Ishikawa (cell line): Measurements from ENCODE around the gene DCC.

Source experiments
- CEBPB ChIP-seq: IDR thresholded peaks from 2 replicates; pipeline ENCODE4 v1.6.1; 2012
- CREB1 ChIP-seq: IDR thresholded peaks from 2 replicates; pipeline ENCODE4 v1.6.1; 2012; ENCODE audit warnings: low read depth
- EGR1 ChIP-seq: IDR thresholded peaks from 2 replicates; pipeline ENCODE4 v1.6.1; 2012
- EP300 ChIP-seq: IDR thresholded peaks from 2 replicates; pipeline ENCODE4 v1.6.1; 2012; ENCODE audit warnings: borderline replicate concordance
- FOXM1 ChIP-seq: IDR thresholded peaks from 2 replicates; pipeline ENCODE4 v1.6.1; 2012; ENCODE audit warnings: low read depth, borderline replicate concordance
- NFIC ChIP-seq: IDR thresholded peaks from 2 replicates; pipeline ENCODE4 v1.6.1; 2012
- RAD21 ChIP-seq: IDR thresholded peaks from 2 replicates; pipeline ENCODE4 v1.6.1; 2012; ENCODE audit warnings: low read depth
- TAF1 ChIP-seq: IDR thresholded peaks from 2 replicates; pipeline ENCODE4 v1.6.1; 2012; ENCODE audit warnings: low read depth, mild to moderate bottlenecking
- TCF12 ChIP-seq: IDR thresholded peaks from 2 replicates; pipeline ENCODE4 v1.6.1; 2012; ENCODE audit warnings: low read depth
- TEAD4 ChIP-seq: IDR thresholded peaks from 2 replicates; pipeline ENCODE4 v1.6.1; 2012
- YY1 ChIP-seq: IDR thresholded peaks from 2 replicates; pipeline ENCODE4 v1.6.1; 2012; ENCODE audit warnings: low read depth
- ZBTB7A ChIP-seq: IDR thresholded peaks from 2 replicates; pipeline ENCODE4 v1.6.1; 2012; ENCODE audit warnings: low read depth
- TF ChIP-seq, protein P1 (sequence below): IDR thresholded peaks from 2 replicates; pipeline ENCODE4 v1.6.1; 2012; ENCODE audit warnings: low read depth, mild to moderate bottlenecking
- TF ChIP-seq, protein P2 (sequence below): IDR thresholded peaks from 2 replicates; pipeline ENCODE4 v1.6.1; 2012
- TF ChIP-seq, protein P3 (sequence below): IDR thresholded peaks from 2 replicates; pipeline ENCODE4 v1.6.1; 2012

DCC gene

DNA sequence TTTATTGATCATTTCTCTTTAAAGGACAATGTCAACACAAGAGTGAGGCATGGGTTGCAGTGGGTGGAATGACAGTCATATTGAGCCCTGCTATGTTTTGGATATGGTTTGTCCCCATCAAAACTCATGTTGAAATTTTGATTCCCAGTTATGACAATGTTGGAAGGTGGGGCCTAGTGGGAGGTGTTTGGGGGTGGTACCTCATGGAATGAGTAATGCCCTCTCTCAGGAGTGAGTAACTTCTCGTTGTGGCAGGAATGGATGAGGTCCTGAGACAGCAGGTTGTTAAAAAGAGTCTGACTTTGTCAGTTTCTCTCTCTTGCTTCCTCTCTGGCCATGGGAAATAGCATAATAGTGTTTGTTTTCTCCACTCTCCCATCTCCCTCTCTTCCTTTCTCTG, 345.3 kb downstream of the DCC start:
- TF ChIP-seq CREB1 (no peak), ZBTB7A (no peak), CEBPB (no peak), EP300 (no peak), FOXM1 (no peak), TAF1 (no peak), YY1 (no peak), EGR1 (no peak), TCF12 (no peak), NFIC (no peak)
- TF ChIP-seq, protein P1, sequence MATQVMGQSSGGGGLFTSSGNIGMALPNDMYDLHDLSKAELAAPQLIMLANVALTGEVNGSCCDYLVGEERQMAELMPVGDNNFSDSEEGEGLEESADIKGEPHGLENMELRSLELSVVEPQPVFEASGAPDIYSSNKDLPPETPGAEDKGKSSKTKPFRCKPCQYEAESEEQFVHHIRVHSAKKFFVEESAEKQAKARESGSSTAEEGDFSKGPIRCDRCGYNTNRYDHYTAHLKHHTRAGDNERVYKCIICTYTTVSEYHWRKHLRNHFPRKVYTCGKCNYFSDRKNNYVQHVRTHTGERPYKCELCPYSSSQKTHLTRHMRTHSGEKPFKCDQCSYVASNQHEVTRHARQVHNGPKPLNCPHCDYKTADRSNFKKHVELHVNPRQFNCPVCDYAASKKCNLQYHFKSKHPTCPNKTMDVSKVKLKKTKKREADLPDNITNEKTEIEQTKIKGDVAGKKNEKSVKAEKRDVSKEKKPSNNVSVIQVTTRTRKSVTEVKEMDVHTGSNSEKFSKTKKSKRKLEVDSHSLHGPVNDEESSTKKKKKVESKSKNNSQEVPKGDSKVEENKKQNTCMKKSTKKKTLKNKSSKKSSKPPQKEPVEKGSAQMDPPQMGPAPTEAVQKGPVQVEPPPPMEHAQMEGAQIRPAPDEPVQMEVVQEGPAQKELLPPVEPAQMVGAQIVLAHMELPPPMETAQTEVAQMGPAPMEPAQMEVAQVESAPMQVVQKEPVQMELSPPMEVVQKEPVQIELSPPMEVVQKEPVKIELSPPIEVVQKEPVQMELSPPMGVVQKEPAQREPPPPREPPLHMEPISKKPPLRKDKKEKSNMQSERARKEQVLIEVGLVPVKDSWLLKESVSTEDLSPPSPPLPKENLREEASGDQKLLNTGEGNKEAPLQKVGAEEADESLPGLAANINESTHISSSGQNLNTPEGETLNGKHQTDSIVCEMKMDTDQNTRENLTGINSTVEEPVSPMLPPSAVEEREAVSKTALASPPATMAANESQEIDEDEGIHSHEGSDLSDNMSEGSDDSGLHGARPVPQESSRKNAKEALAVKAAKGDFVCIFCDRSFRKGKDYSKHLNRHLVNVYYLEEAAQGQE = no peak
- TF ChIP-seq, protein P2, sequence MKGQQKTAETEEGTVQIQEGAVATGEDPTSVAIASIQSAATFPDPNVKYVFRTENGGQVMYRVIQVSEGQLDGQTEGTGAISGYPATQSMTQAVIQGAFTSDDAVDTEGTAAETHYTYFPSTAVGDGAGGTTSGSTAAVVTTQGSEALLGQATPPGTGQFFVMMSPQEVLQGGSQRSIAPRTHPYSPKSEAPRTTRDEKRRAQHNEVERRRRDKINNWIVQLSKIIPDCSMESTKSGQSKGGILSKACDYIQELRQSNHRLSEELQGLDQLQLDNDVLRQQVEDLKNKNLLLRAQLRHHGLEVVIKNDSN = no peak
- TF ChIP-seq, protein P3, sequence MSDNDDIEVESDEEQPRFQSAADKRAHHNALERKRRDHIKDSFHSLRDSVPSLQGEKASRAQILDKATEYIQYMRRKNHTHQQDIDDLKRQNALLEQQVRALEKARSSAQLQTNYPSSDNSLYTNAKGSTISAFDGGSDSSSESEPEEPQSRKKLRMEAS = no peak

DNA sequence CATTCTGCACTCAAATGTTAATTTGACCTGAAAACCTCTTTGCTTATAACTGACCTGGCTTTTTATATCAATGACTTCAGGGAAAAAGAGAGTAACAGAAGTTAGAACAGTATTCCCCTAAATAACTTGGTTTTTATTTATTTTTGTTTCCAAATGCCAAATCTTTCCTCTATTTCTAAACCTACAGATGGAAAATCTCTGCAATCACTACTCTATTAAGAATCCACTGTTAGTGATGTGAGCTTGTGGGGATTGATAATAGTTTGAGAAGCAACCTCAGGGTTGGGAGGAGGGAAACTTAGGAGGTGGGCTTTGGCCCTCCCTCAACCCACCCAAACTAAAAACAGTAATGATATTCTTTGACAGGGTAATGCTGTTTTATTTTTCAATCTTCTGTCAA, 351.8 kb downstream of the DCC start:
- no peak for TF ChIP-seq CEBPB

DNA sequence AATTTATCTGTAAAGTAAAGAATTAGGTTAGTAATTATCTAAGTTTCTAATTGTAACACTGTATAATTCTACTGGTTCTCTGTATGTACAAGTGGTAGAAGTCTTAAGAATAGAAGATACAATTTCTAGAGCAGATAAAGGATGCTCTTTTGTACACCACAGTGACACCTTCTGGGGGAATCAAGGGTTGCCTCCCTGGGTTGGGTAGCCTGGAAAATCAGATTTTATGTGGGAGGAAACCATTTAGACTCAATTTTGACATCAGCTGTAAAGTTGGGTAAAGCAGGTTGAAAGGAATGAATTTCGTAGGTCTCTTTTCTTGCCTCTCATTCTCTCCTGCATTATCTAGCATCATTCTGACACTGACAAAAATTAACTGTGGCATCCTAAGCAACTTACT, 354.8 kb downstream of the DCC start:
- TF ChIP-seq EGR1 (no peak), EP300 (no peak), NFIC (no peak), TAF1 (no peak), CEBPB (no peak), TEAD4 (no peak), FOXM1 (no peak), RAD21 (no peak), ZBTB7A (no peak), TCF12 (no peak), YY1 (no peak), CREB1 (no peak)
- TF ChIP-seq, protein P2 = no peak
- TF ChIP-seq, protein P1 = no peak
- TF ChIP-seq, protein P3 = no peak

DNA sequence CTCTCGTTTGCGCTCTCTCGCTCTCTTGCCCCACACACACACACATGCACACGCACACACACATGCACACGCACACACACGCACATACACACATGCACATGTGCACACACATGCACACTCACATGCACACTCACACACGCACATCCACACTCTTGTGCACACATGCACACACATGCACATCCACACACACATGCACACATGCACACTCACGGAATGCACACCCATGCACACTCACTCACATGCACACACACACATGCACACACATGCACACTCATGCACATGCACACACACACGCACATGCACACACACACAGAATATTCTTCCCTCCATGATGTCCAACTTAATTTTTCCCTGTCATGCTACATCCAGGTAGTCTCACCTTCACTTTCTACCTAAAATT, 360.1 kb downstream of the DCC start:
- TF ChIP-seq CEBPB = no peak
- TF ChIP-seq, protein P1 = no peak
- no peak for TF ChIP-seq EP300
- TF ChIP-seq ZBTB7A = no peak
- no peak for TF ChIP-seq TCF12

DNA sequence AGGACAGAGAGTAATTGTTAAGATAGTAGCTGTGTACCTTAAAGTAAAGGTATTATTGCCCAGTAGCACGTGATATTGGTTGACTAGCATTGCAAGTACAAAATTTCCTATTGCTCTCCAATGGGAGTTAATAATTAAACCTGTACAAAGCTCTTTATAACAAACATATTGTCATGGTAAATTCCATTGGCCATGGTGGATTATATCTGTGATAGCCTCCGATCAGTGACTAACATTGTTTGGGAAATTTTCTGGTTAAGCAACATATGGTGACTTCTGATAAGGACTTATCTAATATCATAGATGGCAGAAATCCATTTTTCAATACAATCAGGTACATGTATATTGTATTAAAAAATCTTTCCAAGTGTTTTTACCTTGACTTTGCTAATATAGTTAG, 360.8 kb downstream of the DCC start:
- TF ChIP-seq TCF12 (no peak), RAD21 (no peak), EP300 (no peak), NFIC (no peak), TEAD4 (no peak), CEBPB (no peak), FOXM1 (no peak), TAF1 (no peak), CREB1 (no peak), EGR1 (no peak), YY1 (no peak), ZBTB7A (no peak)
- TF ChIP-seq, protein P3 = no peak
- TF ChIP-seq, protein P2 = no peak
- TF ChIP-seq, protein P1 = no peak
